GM18858 (cell line): ENCODE measurements around the gene PTPRT.

Source experiments
- ATAC-seq: cut with Tn5 transposase; IDR thresholded peaks from one replicate; pipeline ENCODE4 v1.9.1; 2021; ENCODE audit not compliant: unreplicated experiment

Gene PTPRT

DNA sequence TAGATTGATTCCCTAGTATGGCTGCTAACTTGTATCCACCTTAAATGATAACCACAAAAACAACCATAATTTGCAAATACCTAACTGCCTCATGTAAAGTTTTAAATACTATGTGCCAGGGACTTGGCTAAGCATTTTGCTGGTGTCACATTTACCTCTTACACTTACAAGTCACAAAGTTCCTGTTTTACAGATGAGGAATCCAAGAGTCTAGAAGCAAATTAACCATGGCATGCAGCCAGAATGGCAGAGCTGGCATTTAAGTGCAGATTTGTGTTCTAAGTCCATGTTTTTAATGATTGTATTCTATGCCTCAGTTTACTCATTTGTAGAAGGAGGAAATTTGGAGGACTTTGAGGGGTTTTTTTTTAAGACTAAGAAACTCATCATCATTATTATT lies 696.7 kb downstream of the PTPRT start:
- ATAC-seq, result no peak

DNA sequence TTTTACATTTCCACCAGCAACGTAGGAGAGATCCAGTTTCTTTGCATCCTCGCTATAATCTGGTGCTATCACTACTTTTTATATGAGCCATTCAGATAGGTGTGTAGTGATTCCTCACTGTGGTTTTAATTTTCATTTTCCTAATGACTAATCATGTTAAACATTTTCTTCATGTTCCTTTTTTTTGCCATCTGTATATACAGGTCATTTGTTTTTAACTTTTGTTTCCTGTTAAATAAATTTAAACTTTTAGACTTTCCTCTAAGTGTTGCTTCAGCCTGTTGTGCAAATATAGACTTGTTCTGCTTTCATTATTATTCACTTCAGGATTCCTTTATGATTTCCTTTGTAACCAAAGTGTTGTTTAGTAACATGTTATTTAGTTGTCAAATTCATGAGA lies 697.4 kb downstream of the PTPRT start:
- ATAC-seq, result peak; percentile 51

DNA sequence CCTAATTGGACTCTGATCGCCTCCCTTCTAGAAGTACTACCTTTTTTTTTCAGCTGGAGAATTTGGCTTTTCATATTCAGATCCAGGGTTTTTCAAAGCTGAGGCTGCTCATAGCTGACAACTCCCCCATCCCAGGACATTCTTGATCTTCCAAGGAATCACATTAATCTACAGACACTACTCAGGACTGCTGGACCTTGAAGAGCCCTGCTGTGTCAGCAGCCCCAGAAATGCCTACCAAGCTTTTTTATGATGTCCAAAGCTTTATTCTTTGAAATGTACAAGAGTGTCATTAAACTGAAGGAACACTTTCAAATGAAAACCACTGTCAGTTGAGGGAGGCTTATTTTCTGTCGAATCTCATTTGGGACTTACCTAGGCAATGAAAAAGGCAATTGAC lies 704.1 kb downstream of the PTPRT start:
- no peak for ATAC-seq

DNA sequence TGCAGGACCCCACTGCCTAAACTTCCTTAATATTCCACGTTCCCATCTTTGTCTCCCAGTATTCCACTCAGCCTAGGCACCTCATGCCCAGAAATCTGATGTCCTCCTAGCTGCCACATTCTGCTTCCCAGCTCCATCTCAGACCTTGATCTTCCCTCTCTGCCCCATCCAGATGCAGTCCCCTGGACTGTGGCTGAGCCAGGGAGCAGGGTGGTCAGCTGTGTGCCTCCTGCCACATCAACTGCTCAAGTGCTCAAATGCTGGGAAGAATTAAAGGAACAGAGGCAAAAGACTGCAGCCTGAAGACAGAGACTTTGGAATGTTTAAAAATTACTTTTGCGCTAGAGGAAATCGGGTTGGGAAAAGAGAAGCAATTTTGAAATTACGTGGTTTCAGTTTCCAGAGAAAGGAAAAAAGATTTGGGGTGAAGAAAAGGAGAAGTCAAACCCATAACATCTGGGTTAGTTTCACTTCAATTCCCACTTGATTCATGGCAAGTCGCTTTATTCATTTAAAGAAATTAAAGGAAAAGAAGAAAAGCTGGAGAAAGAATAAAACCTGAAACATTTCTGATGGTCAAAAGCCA lies 704.8 kb downstream of the PTPRT start:
- ATAC-seq, result no peak

DNA sequence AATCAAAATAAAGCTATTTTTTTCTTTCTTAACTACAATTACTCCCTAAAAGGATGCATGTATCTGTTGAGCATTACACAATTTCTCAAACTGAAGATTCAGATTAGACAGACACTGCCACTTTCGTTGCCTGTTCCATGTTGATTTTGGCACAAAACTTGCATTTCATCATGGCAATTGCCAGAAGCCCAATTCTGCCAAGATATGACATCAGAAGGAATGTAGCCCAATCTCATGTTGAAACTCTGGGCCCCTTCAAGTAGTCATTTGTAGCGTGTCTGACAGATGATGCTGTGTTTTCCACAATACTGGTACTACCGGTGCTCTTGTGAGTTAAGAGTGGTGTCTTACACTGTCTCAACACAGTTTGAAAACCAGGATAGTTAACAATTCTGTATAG lies 705.4 kb downstream of the PTPRT start:
- no peak for ATAC-seq

DNA sequence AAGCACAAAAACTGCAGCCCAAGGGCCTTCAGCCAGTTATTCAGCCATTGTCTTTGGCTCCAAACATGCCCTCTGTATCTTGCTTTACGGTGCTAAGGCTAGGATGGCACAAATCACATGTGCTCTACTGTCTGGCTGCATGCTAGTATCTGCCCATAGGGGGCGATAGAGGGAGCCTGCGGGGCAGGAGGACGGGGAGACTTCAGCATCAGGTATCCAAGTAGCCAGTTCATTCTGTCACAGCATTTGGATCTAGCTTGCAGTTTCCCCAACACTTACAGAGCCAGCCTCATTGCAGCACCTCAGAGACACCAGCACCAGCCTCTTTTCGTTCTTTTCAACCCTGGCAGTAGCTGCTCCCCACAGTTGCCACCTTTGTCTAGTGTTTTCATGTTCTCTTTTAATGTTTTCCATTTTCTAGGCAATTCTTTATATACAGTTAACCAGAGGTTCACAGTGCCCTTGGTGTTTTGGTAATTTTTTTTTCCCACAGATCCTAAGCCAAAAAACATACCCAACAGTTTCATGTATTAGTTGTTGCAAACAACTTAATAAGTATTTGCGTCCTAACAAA lies 705.9 kb downstream of the PTPRT start:
- ATAC-seq, result no peak

DNA sequence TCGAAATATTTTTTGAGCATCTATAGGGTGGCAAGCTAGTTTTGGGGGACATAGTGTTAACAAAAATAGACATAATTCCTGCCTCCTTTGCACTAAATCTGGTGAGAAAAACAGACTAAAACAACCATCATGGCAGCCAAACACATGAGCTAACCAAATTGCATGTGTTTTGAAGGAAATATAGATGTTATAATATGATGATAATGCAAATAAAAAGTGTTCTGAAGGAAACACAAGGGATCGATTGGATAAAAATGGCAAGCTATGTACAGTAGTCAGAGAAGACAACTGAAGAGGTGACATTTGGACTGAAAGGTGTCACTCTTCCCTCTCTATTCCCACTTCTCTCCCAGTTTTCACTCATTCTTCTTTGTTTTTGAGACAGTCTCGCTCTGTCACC lies 706.9 kb downstream of the PTPRT start:
- no peak for ATAC-seq

DNA sequence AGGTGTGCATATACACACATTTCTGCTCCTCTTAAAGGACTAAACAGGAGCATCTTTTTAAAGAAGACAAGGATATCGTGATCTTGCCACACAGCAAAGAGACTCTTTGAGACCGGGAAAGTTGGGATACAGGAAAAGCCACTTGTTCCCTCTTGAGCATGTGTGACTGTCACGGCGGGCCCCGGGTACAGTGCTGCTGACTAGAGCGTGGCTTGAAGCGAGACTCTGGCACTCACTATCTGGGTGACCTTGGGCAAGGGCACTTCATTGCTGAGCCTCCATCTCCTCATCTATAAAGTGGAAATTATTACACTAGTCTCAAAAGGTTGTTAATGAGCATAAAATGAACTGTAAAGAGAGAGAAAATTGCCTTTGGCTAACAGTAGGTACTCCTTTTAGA lies 713.9 kb downstream of the PTPRT start:
- ATAC-seq, result no peak

DNA sequence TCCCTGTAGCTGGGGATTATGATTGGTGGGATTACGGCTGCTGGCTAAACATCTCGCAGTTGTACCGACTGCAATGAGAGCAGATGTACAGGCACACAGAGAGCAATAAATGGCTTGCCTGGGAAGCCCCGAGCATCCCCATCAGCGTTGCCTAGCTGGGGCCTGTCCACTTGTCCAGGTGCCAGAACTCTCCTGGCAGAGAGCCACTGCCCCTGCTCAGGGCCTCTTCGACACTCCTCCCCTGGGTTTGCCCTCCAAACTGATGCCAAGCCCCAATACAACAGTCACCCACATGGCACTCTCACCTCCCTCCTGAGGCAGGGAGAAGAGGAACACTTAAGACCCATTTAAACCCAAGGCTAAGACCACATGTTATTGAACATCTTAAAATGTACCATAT lies 715.1 kb downstream of the PTPRT start:
- no peak for ATAC-seq

DNA sequence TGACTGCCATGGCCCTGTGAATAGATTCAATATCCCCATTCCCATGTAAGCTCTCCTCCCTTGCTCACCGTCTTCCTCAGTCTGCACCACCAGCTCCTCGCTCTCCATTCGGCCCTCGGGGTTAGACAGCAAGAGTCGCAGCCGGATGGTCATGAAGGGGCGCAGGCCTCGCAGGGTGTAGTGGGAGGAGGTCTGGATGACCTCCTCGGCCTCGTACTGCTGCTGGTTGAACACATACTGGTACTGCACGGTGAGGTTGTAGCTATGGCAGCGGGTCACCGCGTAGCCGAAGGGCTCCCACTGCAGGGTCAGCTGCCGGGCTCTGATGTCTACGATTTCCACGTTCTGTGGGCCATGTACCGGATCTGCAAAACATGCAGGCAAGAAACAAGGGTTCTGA lies 717.5 kb downstream of the PTPRT start:
- no peak for ATAC-seq

DNA sequence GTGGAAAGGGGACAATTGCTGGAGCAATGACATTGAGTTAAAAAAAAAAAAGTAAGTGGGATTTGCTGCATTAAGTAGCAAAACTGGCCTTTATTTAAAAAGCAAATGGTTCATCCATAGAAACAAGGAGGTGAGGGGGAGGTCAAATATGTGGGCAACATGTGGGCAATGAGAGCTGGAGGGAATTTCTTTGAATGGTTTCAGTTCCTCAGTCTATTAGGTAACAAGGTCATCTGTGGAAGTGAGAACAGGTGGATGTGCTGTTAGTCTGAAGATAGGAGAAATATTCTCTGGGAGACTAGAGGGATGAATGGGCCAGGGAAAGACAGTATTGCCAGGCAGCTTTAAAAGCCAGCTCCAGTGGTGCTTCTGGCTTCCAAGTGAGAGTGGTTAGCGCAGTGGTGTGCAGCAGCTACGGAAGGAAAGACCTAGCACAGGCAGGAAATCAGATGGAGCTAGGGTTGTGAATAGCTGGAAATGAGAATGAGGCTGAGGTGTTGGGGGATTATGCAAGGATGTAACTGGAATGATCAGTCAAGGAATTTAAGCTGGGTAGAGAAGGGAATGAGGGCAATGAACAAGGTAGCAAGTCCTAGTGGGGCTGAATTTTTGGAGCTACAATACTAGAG lies 727.6 kb downstream of the PTPRT start:
- peak; percentile 53 for ATAC-seq

DNA sequence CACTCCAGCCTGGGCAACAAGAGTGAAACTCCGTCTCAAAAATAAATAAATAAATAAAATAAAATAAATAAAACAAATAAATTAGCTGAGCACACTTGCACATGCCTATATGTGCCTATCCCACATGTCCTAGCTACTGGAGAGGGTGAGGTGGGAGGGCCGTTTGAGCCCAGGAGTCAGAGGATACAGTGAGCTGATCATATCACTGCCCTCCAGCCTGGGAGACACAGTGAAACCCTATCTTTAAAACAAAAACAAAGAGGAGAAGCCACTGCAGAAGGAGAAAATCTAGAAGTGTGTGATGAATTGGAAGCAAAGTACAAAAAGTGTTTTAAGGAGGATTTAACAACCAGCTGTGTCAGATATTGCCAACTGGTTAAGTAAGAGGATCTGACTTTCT lies 728.4 kb downstream of the PTPRT start:
- ATAC-seq, result no peak

DNA sequence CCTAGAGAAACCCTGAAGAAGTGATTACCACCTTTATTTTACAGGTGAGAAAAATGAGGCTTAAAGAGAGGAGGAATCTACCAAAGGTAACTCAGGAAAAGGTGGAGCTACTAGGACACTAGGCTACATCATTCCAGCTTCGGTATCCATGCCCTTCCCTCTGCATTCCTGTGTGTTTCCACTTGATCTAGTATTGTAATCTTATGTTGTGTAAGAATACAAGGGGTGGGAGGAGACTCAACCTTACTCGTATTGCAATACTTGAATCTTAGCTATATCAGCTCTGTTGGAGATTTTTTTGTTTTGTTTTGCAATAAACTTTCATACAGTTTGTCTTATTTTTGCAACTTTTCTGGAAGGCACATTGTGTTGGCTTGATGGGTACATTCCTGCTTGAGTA lies 742.4 kb downstream of the PTPRT start:
- ATAC-seq, result no peak

DNA sequence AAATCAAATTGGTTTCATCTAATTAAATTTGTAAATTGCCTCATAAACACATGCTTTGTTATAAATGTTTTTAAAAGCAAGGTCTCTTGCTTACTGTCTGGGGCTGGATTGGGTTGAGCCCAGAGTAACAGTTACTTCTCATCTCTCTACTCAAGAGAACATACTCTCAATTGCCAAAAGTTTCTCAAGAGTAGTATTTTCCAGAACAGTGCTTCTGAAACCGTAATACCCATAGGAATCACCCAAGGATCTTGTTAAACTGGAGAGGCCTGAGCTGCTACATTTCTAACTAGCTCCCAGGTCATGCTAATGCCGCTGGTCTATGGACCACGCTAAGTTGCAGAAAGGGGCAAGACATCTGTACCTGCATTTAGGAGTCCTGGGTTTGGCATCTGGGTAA lies 744.9 kb downstream of the PTPRT start:
- ATAC-seq, result no peak

DNA sequence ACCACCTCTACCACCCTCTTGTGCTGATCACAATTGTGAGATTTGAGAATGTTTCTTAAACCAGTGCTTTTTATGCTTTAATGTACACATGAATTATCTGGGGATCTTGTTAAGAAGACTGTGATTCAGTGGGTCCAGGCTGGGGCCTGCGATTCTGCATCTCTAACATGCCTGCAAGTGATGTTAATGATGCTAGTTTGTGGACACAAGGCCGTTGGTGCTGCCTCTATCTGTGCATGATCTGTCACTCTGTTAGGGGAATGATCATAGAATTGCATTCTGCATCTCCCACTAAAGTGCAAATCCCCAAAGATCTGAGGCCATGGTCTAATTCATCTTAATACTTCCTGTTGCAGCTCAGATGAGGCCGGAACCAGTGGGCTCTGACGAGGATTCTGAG lies 746.5 kb downstream of the PTPRT start:
- no peak for ATAC-seq

DNA sequence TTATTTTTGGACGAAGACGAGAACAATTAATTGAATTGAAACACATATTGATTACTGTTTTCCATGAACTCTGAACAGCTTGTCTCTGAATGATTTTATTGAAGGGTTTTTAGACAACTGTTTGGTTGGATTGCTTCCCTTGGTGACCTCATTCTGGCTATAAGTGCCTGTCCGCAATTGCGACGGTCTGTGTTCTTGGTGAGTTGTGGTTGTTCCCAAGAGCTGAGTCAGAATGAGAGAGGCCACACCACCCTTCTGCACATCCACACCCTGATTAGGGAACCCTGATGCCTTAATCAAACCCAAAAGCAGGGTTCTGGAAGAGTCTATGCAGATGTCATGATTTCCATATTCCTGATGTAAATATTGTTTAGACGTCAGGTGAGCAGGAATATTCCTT lies 747.0 kb downstream of the PTPRT start:
- no peak for ATAC-seq

DNA sequence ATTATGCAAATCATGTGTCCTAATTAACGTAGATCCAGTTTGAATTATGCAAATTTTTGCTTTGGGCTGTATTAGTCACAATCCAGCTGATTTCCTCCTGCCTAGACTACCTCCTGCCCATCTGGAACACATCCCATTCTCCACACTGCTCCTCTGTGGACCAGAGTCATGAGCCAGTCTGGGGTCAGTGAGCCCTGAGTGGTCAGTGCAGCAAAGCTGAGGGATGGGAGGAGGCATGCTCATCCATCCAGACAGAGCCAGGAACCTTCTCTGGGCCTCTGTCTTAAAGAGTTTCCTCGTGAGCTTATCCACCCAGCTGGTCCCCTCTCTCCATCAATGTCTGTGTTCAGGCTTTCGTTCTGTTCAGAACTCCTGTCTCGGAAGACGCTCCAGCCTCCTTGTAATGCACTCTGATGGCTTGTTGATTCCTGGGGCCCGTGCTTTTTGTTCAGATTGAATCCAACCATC lies 747.8 kb downstream of the PTPRT start:
- no peak for ATAC-seq

DNA sequence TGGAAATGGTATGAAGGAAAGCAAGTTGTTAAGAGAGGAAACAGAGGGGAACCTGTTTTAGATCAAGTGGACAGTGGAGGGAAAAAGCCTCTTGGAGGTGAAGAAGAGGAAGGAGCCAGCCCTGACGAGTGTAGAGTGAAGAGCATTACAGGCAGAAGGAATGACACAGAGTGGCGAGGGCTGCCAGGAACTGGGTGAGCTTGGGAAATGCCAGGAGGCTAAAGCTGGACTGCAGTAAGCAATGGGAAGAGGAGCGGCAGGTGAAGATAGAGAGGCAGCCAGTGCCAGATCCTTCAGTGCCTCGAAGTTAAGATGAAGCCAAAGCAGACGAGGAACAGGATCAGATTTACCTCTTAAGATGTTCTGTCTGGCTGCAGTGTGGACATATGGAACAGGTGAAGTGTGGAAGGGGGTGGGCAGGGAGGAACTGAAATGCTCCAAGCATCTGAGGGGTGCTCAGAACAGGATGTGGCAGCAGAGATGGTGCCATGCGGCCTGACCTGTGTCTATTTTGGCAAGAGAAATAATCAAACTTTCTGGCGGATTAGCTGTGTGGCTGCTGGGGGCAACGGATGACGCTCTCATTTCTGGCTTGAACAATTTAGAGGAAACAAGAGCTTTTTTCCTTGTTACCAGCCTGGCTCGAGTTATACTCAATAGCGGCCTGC lies 748.4 kb downstream of the PTPRT start:
- no peak for ATAC-seq

DNA sequence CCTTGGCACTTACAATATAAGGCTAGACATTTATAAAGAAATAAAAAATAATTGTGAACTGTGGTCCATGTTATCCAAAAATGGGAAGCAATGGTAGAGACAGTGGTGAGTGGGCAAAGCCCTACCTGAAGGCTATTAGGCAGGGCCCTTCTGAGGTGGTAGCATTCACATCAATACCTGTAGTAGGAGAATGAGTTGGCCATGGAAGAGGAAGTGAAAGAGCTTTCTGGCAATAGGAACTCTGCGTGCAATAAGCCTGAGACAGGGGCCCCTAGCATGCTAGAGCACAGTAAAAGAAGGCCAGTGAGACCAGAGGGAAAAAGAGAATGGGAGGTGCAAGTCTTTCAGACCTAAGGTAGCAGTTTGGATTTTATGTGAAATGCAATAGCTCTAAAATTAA lies 754.5 kb downstream of the PTPRT start:
- ATAC-seq, result peak; percentile 97

DNA sequence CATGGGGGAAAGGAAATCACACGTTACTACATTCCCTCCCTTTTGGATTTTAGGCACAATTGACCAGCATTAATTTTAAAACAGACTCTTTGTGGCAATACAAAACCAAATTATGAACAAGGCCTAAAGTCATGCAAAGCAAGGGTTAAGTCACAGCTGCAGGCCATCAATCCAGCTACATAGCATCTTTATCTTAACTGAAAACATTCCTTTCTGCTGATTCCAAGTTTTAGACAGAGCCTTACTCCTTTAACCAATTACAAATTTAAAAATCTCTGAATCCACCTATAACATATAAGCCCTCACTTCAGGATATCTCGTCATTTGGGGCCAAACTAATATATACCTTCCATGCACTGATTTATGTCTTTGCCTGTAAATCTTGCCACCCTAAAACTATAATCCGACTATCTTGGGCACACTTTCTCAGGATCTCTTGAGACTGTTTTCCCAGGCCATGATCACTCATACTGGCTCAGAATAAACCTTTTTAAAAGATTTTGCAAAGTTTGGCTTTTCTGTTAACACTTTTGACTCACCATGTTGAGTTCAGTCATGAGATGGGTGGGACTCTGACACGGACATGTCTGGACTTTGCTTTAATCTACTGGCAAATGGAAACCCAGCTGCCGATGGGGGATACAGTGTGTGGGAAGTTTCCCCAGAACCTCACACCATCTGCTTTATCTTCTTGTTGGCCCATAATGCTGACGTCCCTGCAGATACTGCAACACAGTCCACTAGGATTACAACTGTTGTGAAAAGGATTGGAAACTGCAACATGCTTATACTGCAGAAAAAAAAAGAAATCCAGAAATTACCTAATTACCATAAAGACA lies 757.0 kb downstream of the PTPRT start:
- ATAC-seq, result no peak

DNA sequence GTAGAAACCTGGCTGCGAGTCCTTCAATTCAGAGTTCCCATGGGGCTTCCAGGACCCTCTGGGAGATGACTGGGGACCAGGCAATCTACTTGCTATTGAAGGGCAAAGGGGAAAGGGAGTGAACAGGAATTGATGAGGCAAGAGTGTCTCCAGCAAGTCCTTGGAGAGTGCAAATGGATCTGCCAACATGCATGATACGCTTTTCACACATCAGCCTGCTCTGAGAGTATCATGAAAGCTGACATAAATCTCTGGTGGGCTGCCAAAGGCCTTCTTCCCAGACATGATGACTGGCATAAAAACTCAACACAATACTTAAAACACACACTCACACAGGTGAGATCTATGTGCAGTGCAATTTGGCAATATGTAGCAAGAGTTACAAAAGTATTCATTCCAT lies 759.1 kb downstream of the PTPRT start:
- no peak for ATAC-seq
